Measurements from ENCODE around the gene RPS6KA3. TPM values are rescaled to one million over a fixed set of nuclear protein-coding genes. Genes with fewer than 3 reads are reported as not detected.

Gene RPS6KA3
- total RNA-seq, 4 donors from 2014 or later: 41.6 to 57.6 (median 51.4) TPM

GRCh38 chrX:20248592-20249192 lies 18.0 kb downstream of the RPS6KA3 start:
- Histone ChIP-seq H3K27ac (no peak overlapping the region), H3K4me1 (peaks cover 0 to 4% of the 10 kb centered on the region in 2 donors), H3K27me3 (no peaks in the 10 kb centered on the region), H3K9me3 (no peaks in the 10 kb centered on the region), H3K4me3 (replicated peaks in 1 of 3) (no peak overlapping the region), H3K36me3 (no peaks in the 10 kb centered on the region)
- no peak for TF ChIP-seq CTCF (IDR thresholded peaks at IDR 0.05)
- no peak for TF ChIP-seq POLR2A (IDR thresholded peaks at IDR 0.05)
- 95 to 96% methylated on average over 6 to 7 of the region's 7 CpGs for WGBS, 2 donors
- intact Hi-C loops (cut with DNase I): no loop called here
- DNase-seq: no peak

GRCh38 chrX:20244931-20245330 lies 21.8 kb downstream of the RPS6KA3 start:
- no peaks in the 10 kb centered on the region for H3K36me3 ChIP-seq
- no peaks in the 10 kb centered on the region for H3K9me3 ChIP-seq
- no peaks in the 10 kb centered on the region for H3K27me3 ChIP-seq
- WGBS, 2 donors: 76 to 82% methylated on average over 2 of the region's 2 CpGs
- intact Hi-C loops (cut with DNase I): no loop called here
- H3K27ac ChIP-seq: no peak overlapping the region
- no peaks in the 10 kb centered on the region for H3K4me1 ChIP-seq
- DNase-seq: no peak
- no peak for TF ChIP-seq POLR2A (IDR thresholded peaks at IDR 0.05)
- TF ChIP-seq CTCF (IDR thresholded peaks at IDR 0.05): no peak
- H3K4me3 ChIP-seq (replicated peaks in 1 of 3): no peak overlapping the region

GRCh38 chrX:20240201-20240600 lies 26.5 kb downstream of the RPS6KA3 start:
- Histone ChIP-seq H3K4me3 (replicated peaks in 1 of 3) (no peak overlapping the region), H3K4me1 (no peaks in the 10 kb centered on the region), H3K27me3 (no peaks in the 10 kb centered on the region), H3K27ac (no peak overlapping the region), H3K9me3 (no peaks in the 10 kb centered on the region), H3K36me3 (no peaks in the 10 kb centered on the region)
- no peak for DNase-seq
- intact Hi-C loops (cut with DNase I): no loop called here
- TF ChIP-seq POLR2A (IDR thresholded peaks at IDR 0.05) (no peak), CTCF (IDR thresholded peaks at IDR 0.05) (no peak)

GRCh38 chrX:20237864-20238263 lies 28.8 kb downstream of the RPS6KA3 start:
- TF ChIP-seq CTCF (IDR thresholded peaks at IDR 0.05) (no peak), POLR2A (IDR thresholded peaks at IDR 0.05) (no peak)
- DNase-seq: no peak
- Histone ChIP-seq H3K9me3 (no peaks in the 10 kb centered on the region), H3K36me3 (no peaks in the 10 kb centered on the region), H3K27me3 (no peaks in the 10 kb centered on the region), H3K4me1 (no peaks in the 10 kb centered on the region), H3K4me3 (replicated peaks in 1 of 3) (no peak overlapping the region), H3K27ac (no peak overlapping the region)
- 76 to 81% methylated on average over 1 of the region's 1 CpG for WGBS, 2 donors
- intact Hi-C loops (cut with DNase I): no loop called here

- no peaks in the 10 kb centered on the region for H3K27me3 ChIP-seq
Observed at GRCh38 chrX:20235755-20236154, 31.0 kb downstream of the RPS6KA3 start.

More at GRCh38 chrX:20235755-20236154, 31.0 kb downstream of the RPS6KA3 start:
- Histone ChIP-seq H3K9me3 (no peaks in the 10 kb centered on the region), H3K4me3 (replicated peaks in 1 of 3) (no peak overlapping the region), H3K4me1 (no peaks in the 10 kb centered on the region), H3K27ac (no peak overlapping the region), H3K36me3 (no peaks in the 10 kb centered on the region)
- DNase-seq: no peak
- no peak for TF ChIP-seq CTCF (IDR thresholded peaks at IDR 0.05)
- no peak for TF ChIP-seq POLR2A (IDR thresholded peaks at IDR 0.05)
- intact Hi-C loops (cut with DNase I): no loop called here

Measured in thyroid gland (tissue), 4 donors.